Measurements from ENCODE around the gene POU2F1.

DNA sequence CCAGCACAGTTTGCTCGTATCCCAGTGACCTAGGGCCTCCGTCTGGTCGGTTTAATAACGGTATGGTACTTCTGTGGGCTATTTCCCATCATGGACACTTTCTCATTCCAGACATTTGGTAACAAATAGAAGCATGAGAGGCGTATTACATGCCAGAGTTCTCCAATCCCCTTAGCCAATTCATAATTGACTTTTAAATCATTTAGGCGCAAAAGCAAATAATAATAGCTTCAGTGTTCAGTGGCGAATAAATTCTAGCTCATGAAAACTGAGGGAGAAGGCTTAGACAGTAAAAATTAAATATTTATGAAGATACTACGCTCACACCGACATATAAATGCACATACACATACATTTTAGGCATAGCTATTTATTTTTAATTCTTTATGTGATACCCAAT lies 247.1 kb downstream of the POU2F1 start:
- TF ChIP-seq, protein P1, sequence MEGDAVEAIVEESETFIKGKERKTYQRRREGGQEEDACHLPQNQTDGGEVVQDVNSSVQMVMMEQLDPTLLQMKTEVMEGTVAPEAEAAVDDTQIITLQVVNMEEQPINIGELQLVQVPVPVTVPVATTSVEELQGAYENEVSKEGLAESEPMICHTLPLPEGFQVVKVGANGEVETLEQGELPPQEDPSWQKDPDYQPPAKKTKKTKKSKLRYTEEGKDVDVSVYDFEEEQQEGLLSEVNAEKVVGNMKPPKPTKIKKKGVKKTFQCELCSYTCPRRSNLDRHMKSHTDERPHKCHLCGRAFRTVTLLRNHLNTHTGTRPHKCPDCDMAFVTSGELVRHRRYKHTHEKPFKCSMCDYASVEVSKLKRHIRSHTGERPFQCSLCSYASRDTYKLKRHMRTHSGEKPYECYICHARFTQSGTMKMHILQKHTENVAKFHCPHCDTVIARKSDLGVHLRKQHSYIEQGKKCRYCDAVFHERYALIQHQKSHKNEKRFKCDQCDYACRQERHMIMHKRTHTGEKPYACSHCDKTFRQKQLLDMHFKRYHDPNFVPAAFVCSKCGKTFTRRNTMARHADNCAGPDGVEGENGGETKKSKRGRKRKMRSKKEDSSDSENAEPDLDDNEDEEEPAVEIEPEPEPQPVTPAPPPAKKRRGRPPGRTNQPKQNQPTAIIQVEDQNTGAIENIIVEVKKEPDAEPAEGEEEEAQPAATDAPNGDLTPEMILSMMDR (conservative IDR thresholded peaks at IDR 0.05; ENCODE audit: low read depth, low read length): no peak
- TF ChIP-seq EZH2 (IDR thresholded peaks at IDR 0.05; ENCODE audit: borderline replicate concordance, low read depth, low read length, poor library complexity, severe bottlenecking): no peak
